KMS-11 (cell line): ENCODE results near the gene P2RX2.

ENCODE experiments used
- H2AFZ ChIP-seq: fragments of 200-600 bp; sonication (generic); 2 replicates; pipeline ENCODE4 v1.6.1; 2016; ENCODE audit warnings: antibody characterized with exemption, mixed run types, low read depth
- H3K27ac ChIP-seq: fragments of 200-600 bp; sonication (generic); 2 replicates; pipeline ENCODE4 v1.6.1; 2016; ENCODE audit warnings: mild to moderate bottlenecking, mixed run types
- H3K27me3 ChIP-seq: fragments of 200-600 bp; sonication (generic); 2 replicates; pipeline ENCODE4 v1.6.1; 2017; ENCODE audit warnings: mild to moderate bottlenecking, low read depth, mixed run types, moderate library complexity; ENCODE audit not compliant: insufficient read depth
- H3K36me3 ChIP-seq: fragments of 200-600 bp; sonication (generic); 2 replicates; pipeline ENCODE4 v1.6.1; 2017; ENCODE audit warnings: mild to moderate bottlenecking, mixed run types; ENCODE audit not compliant: insufficient read depth
- H3K4me1 ChIP-seq: fragments of 200-600 bp; sonication (generic); 2 replicates; pipeline ENCODE4 v1.6.1; 2016; ENCODE audit warnings: mild to moderate bottlenecking, low read depth, mixed run types; ENCODE audit not compliant: poor library complexity, severe bottlenecking
- H3K4me2 ChIP-seq: fragments of 200-600 bp; sonication (generic); 2 replicates; pipeline ENCODE4 v1.7.0; 2016; ENCODE audit warnings: mild to moderate bottlenecking, mixed run types
- H3K4me3 ChIP-seq: fragments of 200-600 bp; sonication (generic); IDR thresholded peaks from 2 replicates; pipeline ENCODE4 v1.6.1; 2017; ENCODE audit warnings: low read depth, low read length, mixed read lengths; ENCODE audit not compliant: insufficient read depth
- H3K79me2 ChIP-seq: fragments of 200-600 bp; sonication (generic); 2 replicates; pipeline ENCODE4 v1.6.1; 2016; ENCODE audit warnings: low read depth, mixed run types; ENCODE audit not compliant: insufficient read depth
- H3K9ac ChIP-seq: fragments of 200-600 bp; sonication (generic); 2 replicates; pipeline ENCODE4 v1.6.1; 2016; ENCODE audit warnings: mild to moderate bottlenecking, mixed run types
- H4K20me1 ChIP-seq: fragments of 200-600 bp; sonication (generic); 2 replicates; pipeline ENCODE4 v1.6.1; 2016; ENCODE audit warnings: mild to moderate bottlenecking, mixed run types; ENCODE audit not compliant: insufficient read depth
- TF ChIP-seq, protein P1 (sequence below): fragments of 200-600 bp; sonication (generic); conservative IDR thresholded peaks from 2 replicates; pipeline ENCODE4 v1.6.1; 2017; ENCODE audit warnings: low read depth, mild to moderate bottlenecking, antibody characterized with exemption, low read length, moderate library complexity, mixed read lengths

P2RX2 gene

GRCh38 chr12:132632521-132633228 is 14.1 kb downstream of the P2RX2 start:
- no peaks in the 10 kb centered on the region for H3K4me1 ChIP-seq
- H3K36me3 ChIP-seq = no peaks in the 10 kb centered on the region; the same call in 1 of the 2 replicates
- H3K27ac ChIP-seq = no peak overlapping the region
- TF ChIP-seq, protein P1, sequence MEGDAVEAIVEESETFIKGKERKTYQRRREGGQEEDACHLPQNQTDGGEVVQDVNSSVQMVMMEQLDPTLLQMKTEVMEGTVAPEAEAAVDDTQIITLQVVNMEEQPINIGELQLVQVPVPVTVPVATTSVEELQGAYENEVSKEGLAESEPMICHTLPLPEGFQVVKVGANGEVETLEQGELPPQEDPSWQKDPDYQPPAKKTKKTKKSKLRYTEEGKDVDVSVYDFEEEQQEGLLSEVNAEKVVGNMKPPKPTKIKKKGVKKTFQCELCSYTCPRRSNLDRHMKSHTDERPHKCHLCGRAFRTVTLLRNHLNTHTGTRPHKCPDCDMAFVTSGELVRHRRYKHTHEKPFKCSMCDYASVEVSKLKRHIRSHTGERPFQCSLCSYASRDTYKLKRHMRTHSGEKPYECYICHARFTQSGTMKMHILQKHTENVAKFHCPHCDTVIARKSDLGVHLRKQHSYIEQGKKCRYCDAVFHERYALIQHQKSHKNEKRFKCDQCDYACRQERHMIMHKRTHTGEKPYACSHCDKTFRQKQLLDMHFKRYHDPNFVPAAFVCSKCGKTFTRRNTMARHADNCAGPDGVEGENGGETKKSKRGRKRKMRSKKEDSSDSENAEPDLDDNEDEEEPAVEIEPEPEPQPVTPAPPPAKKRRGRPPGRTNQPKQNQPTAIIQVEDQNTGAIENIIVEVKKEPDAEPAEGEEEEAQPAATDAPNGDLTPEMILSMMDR = no peak
- no peak overlapping the region for H3K9ac ChIP-seq
- no peak overlapping the region for H2AFZ ChIP-seq
- no peaks in the 10 kb centered on the region for H3K79me2 ChIP-seq
- H3K27me3 ChIP-seq = no peaks in the 10 kb centered on the region
- no peaks in the 10 kb centered on the region for H4K20me1 ChIP-seq
- no peak overlapping the region for H3K4me3 ChIP-seq
- H3K4me2 ChIP-seq = no peak overlapping the region

GRCh38 chr12:132633398-132633797 is 14.8 kb downstream of the P2RX2 start:
- H3K4me1 ChIP-seq = no peaks in the 10 kb centered on the region
- H3K79me2 ChIP-seq = no peaks in the 10 kb centered on the region
- H3K27me3 ChIP-seq = no peaks in the 10 kb centered on the region
- TF ChIP-seq, protein P1 = no peak
- no peak overlapping the region for H3K4me2 ChIP-seq
- no peak overlapping the region for H3K27ac ChIP-seq
- no peak overlapping the region for H2AFZ ChIP-seq
- no peaks in the 10 kb centered on the region; the same call in 1 of the 2 replicates for H3K36me3 ChIP-seq
- H4K20me1 ChIP-seq = no peaks in the 10 kb centered on the region
- H3K4me3 ChIP-seq = no peak overlapping the region
- H3K9ac ChIP-seq = no peak overlapping the region

DNA sequence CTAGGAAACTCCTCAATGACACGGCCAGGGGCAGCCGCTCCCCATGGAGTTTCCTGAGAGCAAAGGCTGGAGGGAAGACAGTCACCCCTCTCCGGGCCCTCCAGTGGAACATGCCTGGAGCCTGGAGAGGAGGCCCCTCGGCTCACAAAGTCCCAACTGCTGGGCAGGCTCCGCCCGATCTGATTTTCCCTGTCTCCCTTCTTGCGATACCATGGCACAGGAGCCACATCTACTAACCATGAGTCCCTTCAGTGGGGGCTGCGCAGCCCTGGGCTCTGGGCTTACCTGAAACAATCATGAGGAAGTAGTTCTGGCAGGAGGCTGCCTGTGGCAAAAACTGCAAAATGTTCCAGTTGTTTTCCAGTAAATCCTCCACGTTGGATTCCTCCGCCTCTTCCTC is 15.3 kb downstream of the P2RX2 start:
- TF ChIP-seq, protein P1 = no peak
- H3K4me1 ChIP-seq = no peaks in the 10 kb centered on the region
- no peak overlapping the region for H3K9ac ChIP-seq
- no peaks in the 10 kb centered on the region; the same call in 1 of the 2 replicates for H3K36me3 ChIP-seq
- H3K27ac ChIP-seq = no peak overlapping the region
- no peaks in the 10 kb centered on the region for H3K79me2 ChIP-seq
- no peak overlapping the region for H3K4me3 ChIP-seq
- no peaks in the 10 kb centered on the region for H3K27me3 ChIP-seq
- H3K4me2 ChIP-seq = no peak overlapping the region
- H2AFZ ChIP-seq = no peak overlapping the region
- H4K20me1 ChIP-seq = no peaks in the 10 kb centered on the region

DNA sequence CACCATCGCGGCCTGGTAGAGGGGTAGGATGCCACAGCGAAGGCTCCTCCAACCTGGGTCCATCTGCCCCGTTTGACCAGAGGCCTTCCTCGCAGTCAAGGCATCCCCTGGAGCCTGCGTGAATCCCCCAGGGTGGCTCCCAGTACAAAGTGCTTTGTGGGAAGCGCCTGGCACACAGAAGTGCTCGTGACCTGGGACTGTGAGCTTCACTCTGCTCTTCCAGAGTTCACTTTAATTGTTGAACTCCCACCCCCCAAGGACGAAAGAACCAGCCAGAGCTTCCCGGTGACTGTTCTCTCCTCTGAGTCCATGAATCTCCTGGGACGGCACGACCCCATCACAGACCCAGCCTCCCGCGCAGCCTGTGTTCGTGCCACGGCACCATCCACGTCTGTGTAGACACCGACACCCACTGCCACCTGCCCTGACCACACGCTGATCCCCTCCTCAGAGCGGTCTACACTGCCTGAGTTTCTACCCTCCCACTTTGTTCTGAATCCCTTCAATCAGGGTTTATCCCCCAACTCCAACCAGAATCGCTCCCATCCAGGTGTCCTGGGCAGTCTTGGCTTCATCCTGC is 15.9 kb downstream of the P2RX2 start:
- Histone ChIP-seq H3K27ac (no peak overlapping the region), H3K27me3 (no peaks in the 10 kb centered on the region), H4K20me1 (no peaks in the 10 kb centered on the region), H3K79me2 (no peaks in the 10 kb centered on the region), H3K4me3 (no peak overlapping the region), H3K36me3 (no peaks in the 10 kb centered on the region; the same call in 1 of the 2 replicates), H3K9ac (no peak overlapping the region), H2AFZ (no peak overlapping the region), H3K4me1 (no peaks in the 10 kb centered on the region), H3K4me2 (no peak overlapping the region)
- TF ChIP-seq, protein P1 = no peak
